HEK293 (cell line): Measurements from ENCODE around the gene TBX10.

Source experiments
- CTCF ChIP-seq: fragments of 450-650 bp; formaldehyde crosslinking; IDR thresholded peaks from 2 replicates; pipeline ENCODE4 v1.5.1; 2016; ENCODE audit warnings: missing biosample characterization, missing genetic modification characterization
- MEIS1 ChIP-seq: sonication (generic); formaldehyde crosslinking; IDR thresholded peaks from 2 replicates; pipeline ENCODE4 v1.8.1; 2022; ENCODE audit warnings: missing genetic modification reagents, mild to moderate bottlenecking, borderline replicate concordance
- MYNN ChIP-seq: fragments of 450-650 bp; formaldehyde crosslinking; IDR thresholded peaks from 2 replicates; pipeline ENCODE4 v1.5.1; 2016; ENCODE audit warnings: missing biosample characterization, missing genetic modification characterization, borderline replicate concordance
- PATZ1 ChIP-seq: fragments of 450-650 bp; formaldehyde crosslinking; IDR thresholded peaks from 2 replicates; pipeline ENCODE4 v1.5.1; 2016; ENCODE audit warnings: missing biosample characterization, missing genetic modification characterization
- REST ChIP-seq: fragments of 450-650 bp; formaldehyde crosslinking; IDR thresholded peaks from 2 replicates; pipeline ENCODE4 v1.5.1; 2016; ENCODE audit warnings: missing biosample characterization, missing genetic modification characterization
- YY2 ChIP-seq: fragments of 450-650 bp; formaldehyde crosslinking; IDR thresholded peaks from 2 replicates; pipeline ENCODE4 v1.5.1; 2016; ENCODE audit warnings: missing biosample characterization, missing genetic modification characterization
- ZBTB1 ChIP-seq: fragments of 450-650 bp; formaldehyde crosslinking; IDR thresholded peaks from 2 replicates; pipeline ENCODE4 v1.5.1; 2016; ENCODE audit warnings: missing biosample characterization, missing genetic modification characterization
- ZBTB48 ChIP-seq: fragments of 450-650 bp; formaldehyde crosslinking; IDR thresholded peaks from 2 replicates; pipeline ENCODE4 v1.5.1; 2016; ENCODE audit warnings: missing biosample characterization, missing genetic modification characterization
- ZEB2 ChIP-seq: fragments of 450-650 bp; formaldehyde crosslinking; IDR thresholded peaks from 2 replicates; pipeline ENCODE4 v1.5.1; 2016; ENCODE audit warnings: missing biosample characterization, missing genetic modification characterization
- ZNF112 ChIP-seq: fragments of 450-650 bp; formaldehyde crosslinking; IDR thresholded peaks from 2 replicates; pipeline ENCODE4 v1.5.0; 2017; ENCODE audit warnings: missing biosample characterization, missing genetic modification characterization
- ZNF239 ChIP-seq: fragments of 450-650 bp; formaldehyde crosslinking; IDR thresholded peaks from 2 replicates; pipeline ENCODE4 v1.5.1; 2016; ENCODE audit warnings: missing biosample characterization, missing genetic modification characterization
- ZNF324 ChIP-seq: fragments of 450-650 bp; formaldehyde crosslinking; IDR thresholded peaks from 2 replicates; pipeline ENCODE4 v1.5.1; 2016; ENCODE audit warnings: missing biosample characterization, missing genetic modification characterization
- ZNF423 ChIP-seq: fragments of 450-650 bp; formaldehyde crosslinking; IDR thresholded peaks from 2 replicates; pipeline ENCODE4 v1.5.1; 2016; ENCODE audit warnings: missing biosample characterization, missing genetic modification characterization
- ZSCAN30 ChIP-seq: fragments of 450-650 bp; IDR thresholded peaks from 2 replicates; pipeline ENCODE4 v1.5.1; 2018; ENCODE audit warnings: missing biosample characterization, mild to moderate bottlenecking, missing genetic modification characterization, moderate library complexity

GRCh38 chr11:67644042-67644441, 4.5 kb upstream of the TBX10 start:
- TF ChIP-seq MEIS1 (CRISPR knock-in tag) (no peak), CTCF (tag by site-specific recombination) (no peak), ZBTB48 (tag by site-specific recombination) (no peak), ZNF112 (tag by site-specific recombination) (no peak), REST (no peak), ZEB2 (tag by site-specific recombination) (no peak), YY2 (tag by site-specific recombination) (no peak), ZSCAN30 (tag by site-specific recombination) (no peak), ZNF239 (no peak), ZNF423 (tag by site-specific recombination) (no peak), PATZ1 (no peak), MYNN (tag by site-specific recombination) (no peak), ZBTB1 (tag by site-specific recombination) (no peak), ZNF324 (tag by site-specific recombination) (no peak)
